Measurements from ENCODE around the gene BLCAP.

Gene BLCAP

GRCh38 chr20:37566590-37567330 is 39.1 kb upstream of the BLCAP start:
- no peak for ATAC-seq
- TF ChIP-seq PATZ1 (CRISPR knock-in tag; IDR thresholded peaks at IDR 0.05; ENCODE audit: borderline replicate concordance), result no peak
- TF ChIP-seq, protein P1, sequence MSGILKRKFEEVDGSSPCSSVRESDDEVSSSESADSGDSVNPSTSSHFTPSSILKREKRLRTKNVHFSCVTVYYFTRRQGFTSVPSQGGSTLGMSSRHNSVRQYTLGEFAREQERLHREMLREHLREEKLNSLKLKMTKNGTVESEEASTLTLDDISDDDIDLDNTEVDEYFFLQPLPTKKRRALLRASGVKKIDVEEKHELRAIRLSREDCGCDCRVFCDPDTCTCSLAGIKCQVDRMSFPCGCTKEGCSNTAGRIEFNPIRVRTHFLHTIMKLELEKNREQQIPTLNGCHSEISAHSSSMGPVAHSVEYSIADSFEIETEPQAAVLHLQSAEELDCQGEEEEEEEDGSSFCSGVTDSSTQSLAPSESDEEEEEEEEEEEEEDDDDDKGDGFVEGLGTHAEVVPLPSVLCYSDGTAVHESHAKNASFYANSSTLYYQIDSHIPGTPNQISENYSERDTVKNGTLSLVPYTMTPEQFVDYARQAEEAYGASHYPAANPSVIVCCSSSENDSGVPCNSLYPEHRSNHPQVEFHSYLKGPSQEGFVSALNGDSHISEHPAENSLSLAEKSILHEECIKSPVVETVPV (CRISPR knock-in tag; IDR thresholded peaks at IDR 0.05), result no peak
- TF ChIP-seq, protein P2, sequence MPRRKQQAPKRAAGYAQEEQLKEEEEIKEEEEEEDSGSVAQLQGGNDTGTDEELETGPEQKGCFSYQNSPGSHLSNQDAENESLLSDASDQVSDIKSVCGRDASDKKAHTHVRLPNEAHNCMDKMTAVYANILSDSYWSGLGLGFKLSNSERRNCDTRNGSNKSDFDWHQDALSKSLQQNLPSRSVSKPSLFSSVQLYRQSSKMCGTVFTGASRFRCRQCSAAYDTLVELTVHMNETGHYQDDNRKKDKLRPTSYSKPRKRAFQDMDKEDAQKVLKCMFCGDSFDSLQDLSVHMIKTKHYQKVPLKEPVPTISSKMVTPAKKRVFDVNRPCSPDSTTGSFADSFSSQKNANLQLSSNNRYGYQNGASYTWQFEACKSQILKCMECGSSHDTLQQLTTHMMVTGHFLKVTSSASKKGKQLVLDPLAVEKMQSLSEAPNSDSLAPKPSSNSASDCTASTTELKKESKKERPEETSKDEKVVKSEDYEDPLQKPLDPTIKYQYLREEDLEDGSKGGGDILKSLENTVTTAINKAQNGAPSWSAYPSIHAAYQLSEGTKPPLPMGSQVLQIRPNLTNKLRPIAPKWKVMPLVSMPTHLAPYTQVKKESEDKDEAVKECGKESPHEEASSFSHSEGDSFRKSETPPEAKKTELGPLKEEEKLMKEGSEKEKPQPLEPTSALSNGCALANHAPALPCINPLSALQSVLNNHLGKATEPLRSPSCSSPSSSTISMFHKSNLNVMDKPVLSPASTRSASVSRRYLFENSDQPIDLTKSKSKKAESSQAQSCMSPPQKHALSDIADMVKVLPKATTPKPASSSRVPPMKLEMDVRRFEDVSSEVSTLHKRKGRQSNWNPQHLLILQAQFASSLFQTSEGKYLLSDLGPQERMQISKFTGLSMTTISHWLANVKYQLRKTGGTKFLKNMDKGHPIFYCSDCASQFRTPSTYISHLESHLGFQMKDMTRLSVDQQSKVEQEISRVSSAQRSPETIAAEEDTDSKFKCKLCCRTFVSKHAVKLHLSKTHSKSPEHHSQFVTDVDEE (CRISPR knock-in tag; IDR thresholded peaks at IDR 0.05), result no peak
- no peak for TF ChIP-seq OSR1 (CRISPR knock-in tag; IDR thresholded peaks at IDR 0.05)
- TF ChIP-seq GLIS3 (CRISPR knock-in tag; IDR thresholded peaks at IDR 0.05), result no peak
- no peak for TF ChIP-seq TCF4 (CRISPR knock-in tag; IDR thresholded peaks at IDR 0.05; ENCODE audit: borderline replicate concordance)
- no peak for TF ChIP-seq ZFP30 (CRISPR knock-in tag; IDR thresholded peaks at IDR 0.05)
- TF ChIP-seq ZNF8 (CRISPR knock-in tag; IDR thresholded peaks at IDR 0.05), result no peak
- TF ChIP-seq CREB5 (CRISPR knock-in tag; IDR thresholded peaks at IDR 0.05; ENCODE audit: low read depth), result no peak
- TF ChIP-seq ESRRG (CRISPR knock-in tag; IDR thresholded peaks at IDR 0.05), result no peak
- TF ChIP-seq POU6F1 (CRISPR knock-in tag; IDR thresholded peaks at IDR 0.05; ENCODE audit: borderline replicate concordance, low read depth), result no peak
- TF ChIP-seq ISL1 (CRISPR knock-in tag; IDR thresholded peaks at IDR 0.05), result no peak

- TF ChIP-seq, protein P2 (CRISPR knock-in tag; IDR thresholded peaks at IDR 0.05), result no peak
- TF ChIP-seq RARB (CRISPR knock-in tag; IDR thresholded peaks at IDR 0.05) (no peak), GLIS3 (CRISPR knock-in tag; IDR thresholded peaks at IDR 0.05) (no peak), OSR1 (CRISPR knock-in tag; IDR thresholded peaks at IDR 0.05) (no peak), ZFP3 (CRISPR knock-in tag; IDR thresholded peaks at IDR 0.05) (no peak), SNAI2 (CRISPR knock-in tag; IDR thresholded peaks at IDR 0.05) (no peak), PATZ1 (CRISPR knock-in tag; IDR thresholded peaks at IDR 0.05; ENCODE audit: borderline replicate concordance) (no peak), ZFP30 (CRISPR knock-in tag; IDR thresholded peaks at IDR 0.05) (no peak), ZC3H10 (CRISPR knock-in tag; IDR thresholded peaks at IDR 0.05) (no peak), POU6F1 (CRISPR knock-in tag; IDR thresholded peaks at IDR 0.05; ENCODE audit: borderline replicate concordance, low read depth) (no peak), ESRRG (CRISPR knock-in tag; IDR thresholded peaks at IDR 0.05) (no peak), ZNF8 (CRISPR knock-in tag; IDR thresholded peaks at IDR 0.05) (no peak)
- TF ChIP-seq, protein P1 (CRISPR knock-in tag; IDR thresholded peaks at IDR 0.05), result no peak
- no peak for ATAC-seq
Observed at GRCh38 chr20:37565134-37565811, 37.6 kb upstream of the BLCAP start.

Data from SK-N-SH treated with all-trans-retinoic acid at 6 μM for 48 hours (cell line).